T-helper 2 cell treated with Interferon-gamma antibody and Interleukin-4, amounts not matched to agents 100 ng/mL and 5 ng/mL, for 36 hours (primary cell): ENCODE data around the gene PPP2CA. TPM values are rescaled to one million over a fixed set of nuclear protein-coding genes. Genes with fewer than 3 reads are reported as not detected.
"Not testable (repeated sequence)": the region's sequence is repeated elsewhere in the genome, so short reads cannot be mapped to it uniquely, and the experiment has no call there.

Experiments used
- intact Hi-C: fragments of 100-400 bp; cut with micrococcal nuclease; formaldehyde crosslinking; loops from one replicate; pipeline ENCODE4 v1.15.1; 2023
- total RNA-seq: library from RNA; stranded (reverse); gene quantifications from 2 replicates; pipeline ENCODE4 v1.2.3, GENCODE V29; 2022

PPP2CA gene
- total RNA-seq, 1 donor from 2014 or later, result 154 TPM

DNA sequence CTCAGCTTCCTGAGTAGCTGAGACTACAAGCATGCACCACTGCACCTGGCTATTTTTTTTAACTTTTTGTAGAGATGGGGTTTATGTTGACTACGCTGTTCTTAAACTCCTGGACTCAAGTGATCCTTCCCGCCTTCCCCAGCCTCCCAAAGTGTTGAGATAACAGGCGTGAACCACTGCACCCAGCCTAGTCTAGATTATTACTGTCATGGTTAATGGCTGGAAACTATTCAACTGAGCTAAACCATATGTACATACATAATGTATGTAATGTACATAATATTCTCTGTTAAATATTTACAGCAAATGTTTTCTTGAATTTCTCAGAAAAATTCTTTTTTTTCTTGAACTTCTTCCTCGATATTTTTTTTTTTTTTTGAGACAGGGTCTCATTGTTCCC is 21.3 kb downstream of the PPP2CA start:
- intact Hi-C loops, result no loop called here

DNA sequence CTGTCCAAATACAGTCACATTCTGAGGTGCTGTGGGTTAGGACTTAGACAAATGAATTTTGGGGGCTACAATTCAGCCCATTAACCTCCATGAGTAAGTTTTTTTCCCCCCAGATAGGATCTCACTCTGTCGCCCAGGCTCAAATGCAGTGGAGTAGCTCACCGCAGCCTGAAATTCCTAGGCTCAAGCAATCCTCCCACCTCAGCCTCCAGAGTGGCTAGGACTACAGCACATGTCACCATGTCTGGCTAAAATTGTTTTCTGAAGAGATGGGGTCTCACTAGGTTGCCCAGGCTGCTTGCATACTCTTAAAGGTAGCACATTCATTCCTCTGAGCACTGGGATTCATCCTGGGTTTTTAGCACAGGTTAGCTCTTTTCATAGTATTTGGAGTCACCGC is 22.2 kb downstream of the PPP2CA start:
- intact Hi-C loops, result no loop called here

DNA sequence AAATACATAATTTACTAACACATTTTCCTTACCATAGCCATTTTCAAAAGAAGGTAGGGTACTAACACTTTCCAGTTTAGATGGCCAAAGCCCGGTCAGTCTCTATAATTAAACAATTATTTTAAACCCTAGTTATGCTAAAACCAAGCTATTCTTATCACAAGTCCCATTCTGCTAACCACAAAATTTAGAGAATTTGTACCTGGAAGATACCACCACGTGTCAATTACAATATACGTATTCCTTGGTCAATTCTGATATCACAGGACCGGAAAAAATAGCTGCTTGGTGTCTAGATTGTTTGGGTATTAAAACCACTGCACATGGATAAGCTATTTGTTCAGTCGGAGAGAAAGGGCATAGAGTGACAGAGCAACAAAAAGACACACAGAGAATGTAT is 30.2 kb downstream of the PPP2CA start:
- intact Hi-C loops, result no loop called here

DNA sequence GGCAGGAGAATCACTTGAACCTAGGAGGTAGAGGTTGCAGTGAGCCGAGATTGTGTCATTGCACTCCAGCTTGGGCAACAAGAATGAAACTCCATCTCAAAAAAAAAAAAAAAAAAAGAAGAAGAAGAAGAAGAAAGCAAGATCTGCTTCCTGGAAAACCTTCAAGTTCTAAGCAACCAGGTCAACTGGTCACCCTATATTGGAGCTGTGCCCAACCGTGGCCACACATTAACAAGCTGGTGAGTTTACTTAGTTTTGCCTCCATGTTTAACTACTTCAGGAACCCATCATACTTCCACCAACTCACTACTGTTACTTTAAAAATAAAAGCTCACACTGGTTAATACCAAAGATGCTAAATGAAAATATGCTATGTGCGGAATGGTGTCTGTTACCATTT is 36.8 kb downstream of the PPP2CA start:
- intact Hi-C loops, result no loop called here

DNA sequence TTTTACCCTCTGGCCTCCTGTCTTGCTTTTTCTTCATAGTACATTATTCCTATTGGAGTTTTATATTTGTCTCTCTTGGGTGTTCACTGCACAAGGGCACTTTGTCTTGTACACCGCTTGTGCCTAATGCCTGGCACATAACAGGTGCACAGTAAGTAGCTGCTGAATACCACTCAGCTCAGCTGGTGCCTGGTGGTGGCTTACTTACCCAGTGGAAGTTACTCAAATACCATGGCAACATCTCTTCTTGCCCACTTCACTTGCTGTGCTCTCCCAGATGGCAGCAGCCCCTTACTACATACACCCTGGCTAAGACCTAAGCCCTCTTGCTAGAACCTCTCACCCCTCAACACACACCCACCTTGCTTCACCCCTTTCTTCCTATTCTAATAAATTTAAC is 37.8 kb downstream of the PPP2CA start:
- intact Hi-C loops, result no loop called here

DNA sequence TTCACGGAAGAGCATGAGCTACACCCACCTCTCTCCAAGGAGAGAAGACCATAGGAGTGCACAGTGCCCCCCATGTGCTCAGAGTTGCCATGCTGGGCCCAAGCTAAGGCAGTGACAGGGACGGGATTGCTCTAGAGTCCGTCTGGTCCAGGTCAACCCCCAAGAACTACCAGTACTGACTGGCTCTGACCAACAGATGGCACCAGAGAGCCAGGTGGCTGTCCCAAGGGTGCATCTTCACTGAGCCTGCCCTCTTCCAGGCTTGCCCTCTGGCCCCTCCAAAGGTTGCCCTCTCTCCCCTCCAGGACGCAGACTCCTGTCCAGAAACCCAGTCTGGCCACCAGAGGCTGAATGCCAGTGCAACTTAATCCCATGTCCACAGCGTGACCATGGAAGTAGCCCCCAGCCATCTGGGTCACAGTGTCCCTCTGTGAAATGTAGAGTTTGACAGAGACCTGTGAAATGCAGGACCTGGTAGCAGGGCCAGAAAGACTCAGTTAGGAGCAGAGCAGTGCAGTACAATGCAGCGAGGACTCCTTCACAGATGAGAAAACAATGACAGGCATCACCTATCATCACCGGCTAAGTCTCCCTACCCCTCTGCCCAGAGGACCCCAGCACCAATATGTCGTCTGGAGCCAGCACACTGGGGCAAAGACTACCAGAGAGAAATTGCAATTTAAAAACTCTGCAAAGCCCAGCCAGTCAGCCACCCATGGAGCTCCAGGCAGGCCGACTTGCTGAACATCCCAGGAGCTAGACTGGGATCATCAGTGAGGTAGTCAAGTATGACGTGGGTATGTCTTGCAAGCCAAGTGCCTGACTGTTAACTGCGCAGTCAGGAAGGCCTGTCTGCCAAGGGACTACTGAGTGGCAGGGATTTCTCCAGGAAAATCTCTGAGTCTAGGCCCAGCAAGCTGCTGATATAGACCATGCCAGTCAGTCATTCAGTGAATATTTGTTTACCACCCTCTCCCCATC is 41.4 kb downstream of the PPP2CA start:
- intact Hi-C loops, result loop anchor here (2.0 kb wide), 1 partner anchor 402 kb away; no protein-coding TSS in a partner anchor

DNA sequence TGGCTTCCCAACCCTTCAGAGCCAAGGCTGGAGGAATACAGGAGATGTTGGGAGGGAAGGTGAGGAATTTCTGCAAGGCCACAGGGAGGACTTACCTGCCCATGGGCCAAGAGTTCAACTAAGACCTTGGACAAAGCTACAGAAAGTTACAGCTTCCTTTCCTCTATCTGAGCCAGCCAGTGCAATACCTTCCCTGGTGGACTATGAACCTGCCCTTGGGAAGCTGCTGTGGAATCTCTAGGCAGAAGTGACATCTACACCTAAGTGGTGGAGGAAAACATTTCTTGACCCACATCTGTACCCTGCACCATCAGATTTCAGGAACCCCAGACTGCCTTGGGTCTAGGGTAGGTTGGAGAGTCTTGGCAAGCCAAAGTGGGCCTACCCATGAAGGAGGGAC is 42.4 kb downstream of the PPP2CA start:
- intact Hi-C loops, result no loop called here

DNA sequence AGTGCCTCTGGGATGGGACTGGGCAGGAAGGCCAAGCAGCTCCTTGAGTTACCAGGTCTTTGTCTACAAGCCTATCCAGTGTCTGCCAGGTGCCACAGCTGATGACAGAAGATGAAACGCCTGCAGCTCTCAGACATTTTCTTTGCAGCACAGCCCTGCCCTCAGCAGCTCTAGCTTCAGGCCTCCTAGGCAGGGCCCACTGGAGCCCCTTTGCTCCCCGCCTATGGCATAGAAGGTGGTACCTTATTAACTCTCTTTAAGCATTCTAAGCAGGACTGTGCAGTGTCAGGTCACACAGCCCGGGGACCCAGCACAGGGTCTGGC is 47.8 kb downstream of the PPP2CA start:
- intact Hi-C loops, result no loop called here

DNA sequence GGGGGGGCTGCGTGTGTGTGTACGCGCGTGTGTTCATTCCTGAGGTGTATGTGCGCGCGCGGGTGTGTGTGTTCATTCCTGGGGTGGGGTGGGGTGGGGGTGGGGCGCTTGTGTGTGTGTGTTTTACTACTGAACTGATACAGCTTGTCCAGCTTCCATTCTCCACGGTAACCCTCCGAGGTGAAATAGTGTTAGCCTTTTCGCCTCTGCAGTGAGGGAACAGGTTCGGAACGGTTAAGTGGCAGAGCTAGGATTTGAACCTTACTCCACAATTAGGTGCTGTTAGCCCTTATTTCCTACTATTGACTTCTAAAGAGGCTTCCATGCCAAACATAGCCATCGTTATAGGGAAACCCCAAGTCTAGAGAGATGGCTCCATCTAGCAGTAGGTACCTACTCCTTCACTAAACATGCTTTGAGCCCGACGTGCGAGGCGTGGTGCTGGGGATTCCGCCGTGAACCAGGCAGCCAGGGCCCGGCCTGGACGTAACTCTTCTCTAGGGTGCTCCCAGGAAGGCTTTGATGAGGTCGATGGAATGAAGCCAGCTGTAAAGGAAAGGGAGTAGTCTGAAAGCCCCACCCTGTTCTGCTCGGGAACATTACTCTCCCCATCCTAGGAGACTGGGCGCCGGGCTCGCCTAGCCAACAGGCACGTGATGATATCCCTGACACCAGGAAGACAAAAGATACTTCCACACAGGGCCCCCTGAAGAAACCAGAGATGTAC is 48.3 kb downstream of the PPP2CA start:
- intact Hi-C loops, result loop anchor here (1.0 to 2.0 kb wide), 4 partner anchors 194 to 669 kb away; partner anchors contain the start of gene UBE2B

DNA sequence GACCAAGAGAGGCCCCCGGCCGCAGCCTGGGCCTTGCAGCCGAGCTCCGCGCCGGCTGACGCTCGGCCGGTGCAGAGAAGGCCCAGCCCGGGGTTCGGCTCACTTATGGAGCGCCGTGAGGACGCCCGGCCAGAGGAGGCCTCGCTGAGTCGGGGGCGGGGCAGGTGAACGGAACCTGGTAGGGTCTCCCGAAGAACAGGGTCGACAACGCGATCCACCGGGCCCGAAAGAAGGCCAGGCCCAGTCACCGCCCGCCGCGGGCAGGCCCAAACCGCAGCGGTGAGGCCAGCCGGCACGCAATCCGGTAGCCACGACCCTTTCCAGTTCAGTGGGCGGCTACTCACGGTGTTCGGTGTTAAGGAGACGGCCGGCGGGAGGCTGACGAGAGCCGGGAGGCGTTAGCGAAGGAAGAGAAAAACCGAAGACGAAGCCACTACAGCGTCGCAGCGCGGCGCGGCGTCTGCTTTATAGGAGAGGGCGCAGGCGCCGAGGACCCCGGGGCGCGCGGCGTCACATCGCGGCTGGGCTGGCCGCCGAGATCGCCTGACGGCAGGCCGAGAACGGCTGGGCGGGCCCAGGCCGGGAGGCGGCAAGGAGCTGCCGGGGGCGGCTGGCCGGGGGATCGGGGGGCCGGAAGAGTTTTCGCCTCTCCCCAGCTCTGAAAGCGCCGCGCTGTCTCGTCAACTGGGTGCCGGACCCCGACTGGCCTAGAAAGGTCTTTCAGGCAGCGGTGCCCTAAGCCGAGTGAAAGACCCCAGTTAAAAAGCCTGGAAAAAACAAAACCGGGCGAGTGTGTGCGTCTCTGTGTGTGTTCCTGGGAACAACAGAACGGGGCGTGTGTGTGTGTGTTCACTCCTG is 49.1 kb downstream of the PPP2CA start, which contains the start of gene SKP1:
TSS of gene SKP1 (minus strand) at position 440 of the 858 bp plus-strand sequence. CDS start 2,928 bp downstream, outside the sequence.
- intact Hi-C loops, result loop anchor here (1.0 to 2.0 kb wide), 6 partner anchors 50 to 670 kb away; partner anchors contain the start of genes CAMLG, PPP2CA and UBE2B

DNA sequence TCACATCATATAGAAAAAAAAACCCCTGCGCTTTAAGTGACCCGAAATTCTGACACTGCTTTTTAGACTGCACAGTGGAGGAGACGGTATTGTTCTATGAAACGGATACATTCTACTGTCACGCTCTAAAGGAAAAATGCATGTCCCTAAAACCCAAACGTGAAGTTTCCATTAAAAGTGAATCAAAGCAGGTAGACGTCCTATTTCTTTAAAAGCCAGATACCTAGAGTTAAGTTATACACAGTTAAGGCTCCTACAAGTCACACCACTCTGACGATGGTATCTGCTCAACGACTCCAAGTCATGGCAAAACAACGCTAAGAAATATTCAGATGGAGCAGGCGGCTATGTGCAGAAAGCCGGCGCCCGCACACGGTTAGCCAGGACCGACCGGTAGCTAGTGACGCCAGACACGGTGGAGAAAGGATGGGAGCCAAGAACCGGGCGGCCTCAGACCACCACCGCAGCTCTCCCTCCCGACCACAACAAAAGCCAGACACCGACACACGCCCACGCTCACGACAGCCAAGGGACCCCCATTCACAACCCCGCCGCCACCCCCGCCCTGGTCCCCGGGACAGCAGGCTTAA is 49.9 kb downstream of the PPP2CA start:
- intact Hi-C loops, result loop anchor here (1.0 to 2.0 kb wide), 5 partner anchors 50 to 671 kb away; partner anchors contain the start of genes CAMLG and PPP2CA

DNA sequence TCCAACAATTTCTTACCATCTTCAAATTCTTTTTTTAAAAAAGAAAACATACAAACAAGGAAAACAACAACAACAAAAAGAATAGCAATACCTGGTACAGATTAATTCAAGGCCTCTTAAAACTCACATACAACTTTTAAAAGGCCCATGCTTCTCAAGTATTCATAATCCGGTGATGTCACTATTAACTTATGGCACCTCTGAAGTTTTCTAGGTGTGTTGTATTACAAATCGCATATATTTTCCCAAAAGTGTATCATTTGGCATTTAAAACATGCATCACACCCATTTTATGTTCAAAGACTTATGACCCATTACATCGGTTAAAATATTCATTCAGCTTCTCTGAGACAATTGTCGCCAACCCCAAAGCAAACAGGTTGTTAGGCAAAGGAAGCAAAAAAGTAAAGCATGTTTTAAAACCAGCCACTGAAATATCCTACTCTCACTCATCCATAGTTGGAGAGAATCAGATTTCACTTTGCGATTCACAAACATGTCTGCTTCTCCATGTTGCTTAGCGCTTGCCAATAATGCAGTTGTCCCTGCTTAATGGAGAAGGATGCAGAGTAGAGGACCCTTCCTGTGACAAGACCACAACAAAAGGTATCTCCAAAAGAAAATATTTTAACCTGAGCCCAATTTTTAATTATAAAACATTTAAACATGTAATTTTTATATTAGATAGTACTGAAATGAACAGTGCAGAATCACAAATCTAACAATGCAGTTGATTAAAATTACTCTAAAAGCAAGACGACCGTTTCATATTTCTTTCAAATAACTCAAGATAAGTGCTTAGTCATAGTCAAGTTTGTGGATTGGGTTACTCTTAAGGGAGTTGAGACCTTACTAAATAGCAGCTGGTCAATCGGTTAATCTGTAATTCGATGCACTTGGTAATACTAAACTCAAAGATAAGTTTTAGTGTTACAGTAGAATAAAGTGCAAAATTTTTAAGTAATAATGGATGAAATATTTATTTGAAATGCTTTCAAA is 50.7 kb downstream of the PPP2CA start:
- intact Hi-C loops, result no loop called here

DNA sequence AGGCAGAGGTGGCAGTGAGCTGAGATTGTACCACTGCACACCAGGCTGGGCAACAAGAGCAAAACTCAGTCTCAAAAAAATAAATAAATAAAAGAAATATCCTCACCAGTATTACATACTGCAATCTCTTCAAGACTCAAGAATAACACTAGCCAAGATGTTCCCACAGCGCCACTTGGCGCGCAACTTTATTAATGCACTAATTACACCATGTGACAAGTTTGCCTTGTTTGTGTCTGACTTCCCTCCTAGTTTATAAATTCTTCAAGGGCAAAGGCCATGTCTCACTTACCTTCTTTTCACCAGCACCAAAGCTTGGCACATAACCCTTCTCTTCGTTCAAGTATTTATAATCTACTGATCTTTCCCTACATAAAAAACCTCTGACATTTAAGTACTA is 53.9 kb downstream of the PPP2CA start:
- intact Hi-C loops, result no loop called here

DNA sequence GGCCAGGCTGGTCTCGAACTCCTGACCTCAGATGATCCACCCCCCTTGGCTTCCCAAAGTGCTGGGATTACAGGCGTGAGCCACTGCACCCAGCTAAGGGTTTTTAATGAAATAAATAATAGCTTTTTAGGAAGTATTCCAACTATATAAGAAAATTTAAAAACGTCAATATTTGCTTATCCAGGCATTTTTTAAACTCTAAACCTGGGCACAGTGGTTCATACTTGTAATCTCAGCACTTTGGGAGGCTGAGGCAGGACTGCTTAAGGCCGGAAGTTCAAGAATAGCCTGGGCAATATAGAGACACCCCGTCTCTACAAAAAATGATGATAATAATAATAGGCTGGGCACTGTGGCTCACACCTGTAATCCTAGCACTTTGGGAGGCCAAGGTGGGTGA is 63.3 kb downstream of the PPP2CA start:
- intact Hi-C loops, result no loop called here

DNA sequence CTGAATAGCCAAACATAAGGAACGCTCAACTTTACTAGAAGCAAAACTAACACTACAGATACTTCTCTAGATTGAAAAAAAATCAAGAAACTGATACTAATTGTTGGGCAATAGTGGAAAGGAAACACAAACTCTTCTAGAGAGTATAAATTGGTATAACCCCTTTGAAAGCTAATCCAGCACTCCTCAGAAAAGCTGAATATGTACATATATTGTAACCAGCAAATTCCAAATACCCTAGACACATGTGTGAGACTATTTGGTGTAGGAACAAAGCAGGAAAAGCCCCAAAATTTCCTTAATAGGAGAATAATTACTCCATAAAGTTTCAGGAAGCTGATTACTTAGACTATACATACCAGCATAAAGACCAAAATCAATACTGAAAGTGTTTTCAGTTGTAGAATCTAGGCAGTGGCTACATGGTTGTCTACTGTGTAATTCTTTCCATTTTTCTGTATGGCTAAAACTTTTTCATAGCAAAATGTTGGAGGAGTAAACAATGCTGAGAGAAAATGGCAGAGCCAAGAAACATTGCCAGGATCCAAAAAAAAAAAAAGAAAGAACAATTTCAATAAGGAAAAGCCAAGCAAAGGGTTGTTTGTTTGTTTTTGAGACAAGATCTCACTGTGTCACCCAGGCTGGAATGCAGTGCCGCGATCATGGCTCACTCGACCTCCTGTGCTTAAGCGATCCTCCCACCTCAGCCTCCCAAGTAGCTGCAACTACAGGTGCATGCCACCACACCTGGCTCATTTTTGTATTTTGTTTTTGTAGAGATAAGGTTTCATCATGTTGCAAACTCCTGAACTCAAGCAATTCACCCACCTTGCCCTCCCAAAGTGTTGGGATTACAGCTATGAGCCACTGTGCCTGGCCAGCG is 64.1 kb downstream of the PPP2CA start:
- intact Hi-C loops, result no loop called here

DNA sequence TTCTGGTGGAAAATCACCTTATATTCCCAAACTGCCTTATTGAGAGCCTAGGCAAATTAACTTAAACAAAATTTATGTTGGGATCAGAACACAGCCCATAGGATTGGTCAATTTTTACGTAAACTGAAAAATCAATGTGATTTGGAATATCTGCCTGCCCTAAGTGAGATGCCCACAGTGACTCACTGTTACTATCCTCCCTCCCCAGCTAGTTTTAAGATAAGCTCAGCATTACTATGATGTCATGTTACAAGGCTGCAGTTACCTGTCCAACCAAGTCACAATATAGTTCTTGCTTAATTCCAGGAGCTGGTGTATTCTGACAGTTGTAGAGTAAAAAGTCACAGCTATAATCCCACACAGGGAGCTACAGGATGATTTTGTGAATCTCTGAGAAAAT is 72.2 kb downstream of the PPP2CA start:
- intact Hi-C loops, result no loop called here

DNA sequence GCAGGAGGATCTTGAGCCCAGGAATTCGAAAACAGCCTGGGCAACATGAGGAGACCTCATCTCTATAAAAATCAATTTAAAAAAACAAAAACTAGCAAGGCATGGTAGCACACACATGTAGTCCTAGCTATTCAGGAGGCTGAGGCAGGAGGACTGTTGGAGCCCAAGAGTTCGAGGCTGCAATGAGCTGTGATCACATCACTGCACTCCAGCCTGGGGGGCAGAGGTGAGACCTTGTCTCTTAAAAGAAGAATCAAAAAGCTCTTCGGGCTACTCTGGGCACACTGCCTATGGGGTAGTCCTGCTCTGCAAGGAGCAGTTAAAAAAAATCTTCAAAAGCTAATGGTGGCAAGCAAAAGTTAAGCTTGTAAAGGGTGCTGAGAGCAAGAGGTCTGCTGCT is 72.6 kb downstream of the PPP2CA start:
- intact Hi-C loops, result no loop called here

DNA sequence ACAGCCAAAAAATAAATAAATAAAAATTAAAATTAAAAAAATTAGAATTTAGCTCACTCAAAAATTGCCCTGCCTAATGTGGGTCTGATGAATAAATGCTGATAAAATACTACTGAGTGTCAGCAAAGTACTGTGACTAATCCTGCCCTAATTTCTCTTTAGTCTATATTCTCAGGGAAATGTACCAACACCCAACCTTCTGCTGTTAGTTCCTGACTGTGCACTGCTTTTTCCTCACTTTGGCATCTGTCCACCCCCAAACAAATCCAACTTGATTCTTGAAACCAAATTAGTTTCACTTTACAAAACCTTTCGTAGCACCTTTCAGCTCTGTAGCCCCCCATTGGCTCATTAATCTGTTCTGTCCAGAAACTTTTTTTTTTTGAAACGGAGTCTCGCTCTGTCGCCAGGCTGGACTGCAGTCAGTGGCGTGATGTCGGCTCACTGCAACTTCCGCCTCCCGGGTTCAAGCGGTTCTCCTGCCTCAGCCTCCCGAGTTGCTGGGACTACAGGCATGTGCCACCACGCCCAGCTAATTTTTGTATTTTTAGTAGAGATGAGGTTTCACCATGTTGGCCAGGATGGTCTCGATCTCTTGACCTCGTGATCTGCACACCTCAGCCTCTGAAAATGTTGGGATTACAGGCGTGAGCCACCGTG is 73.6 kb downstream of the PPP2CA start:
- intact Hi-C loops, result not testable (repeated sequence)
